Eye (tissue), 1 donor: Measurements from ENCODE around the gene GPX5.
"Not testable (repeated sequence)": the region's sequence is repeated elsewhere in the genome, so short reads cannot be mapped to it uniquely, and the experiment has no call there.

ENCODE experiments used
- DNase-seq: peaks from one replicate; pipeline ENCODE4 v3.0.0-alpha.2; 2015

Gene GPX5

GRCh38 chr6:28525496-28526039, at the start of gene GPX5:
Gene GPX5, plus strand, starts transcription at chr6:28525881. Its CDS starts 133 bp downstream, at chr6:28526014.
- DNase-seq: no peak

- DNase-seq: no peak
Observed at GRCh38 chr6:28478518-28478917, 47.2 kb upstream of the GPX5 start.

- no peak for DNase-seq
Observed at GRCh38 chr6:28480253-28480932, 45.3 kb upstream of the GPX5 start.

GRCh38 chr6:28485482-28485881, 40.2 kb upstream of the GPX5 start:
- DNase-seq: no peak

GRCh38 chr6:28486533-28486932, 39.1 kb upstream of the GPX5 start:
- no peak for DNase-seq

- no peak for DNase-seq
Observed at GRCh38 chr6:28486988-28487742, 38.5 kb upstream of the GPX5 start.

GRCh38 chr6:28488916-28489365, 36.7 kb upstream of the GPX5 start:
- peak; percentile 87 for DNase-seq

- peak; percentile 77 for DNase-seq
Observed at GRCh38 chr6:28489366-28490204, 36.1 kb upstream of the GPX5 start.

GRCh38 chr6:28490205-28490890, 35.3 kb upstream of the GPX5 start:
- DNase-seq: no peak

- DNase-seq: peak; percentile 21
Observed at GRCh38 chr6:28491984-28492317, 33.7 kb upstream of the GPX5 start.

- peak; percentile 28 for DNase-seq
Observed at GRCh38 chr6:28496099-28496779, 29.4 kb upstream of the GPX5 start.

GRCh38 chr6:28497306-28497705, 28.4 kb upstream of the GPX5 start:
- DNase-seq: no peak

- no peak for DNase-seq
Observed at GRCh38 chr6:28497893-28498292, 27.8 kb upstream of the GPX5 start.

- no peak for DNase-seq
Observed at GRCh38 chr6:28501259-28501658, 24.4 kb upstream of the GPX5 start.

GRCh38 chr6:28502136-28502535, 23.5 kb upstream of the GPX5 start:
- DNase-seq: not testable (repeated sequence)

- DNase-seq: not testable (repeated sequence)
Observed at GRCh38 chr6:28502709-28503305, 22.9 kb upstream of the GPX5 start.

GRCh38 chr6:28505733-28506132, 19.9 kb upstream of the GPX5 start:
- DNase-seq: no peak

- no peak for DNase-seq
Observed at GRCh38 chr6:28506807-28507475, 18.7 kb upstream of the GPX5 start.

GRCh38 chr6:28511628-28512300, 13.9 kb upstream of the GPX5 start:
- DNase-seq: no peak

GRCh38 chr6:28512387-28512786, 13.3 kb upstream of the GPX5 start:
- not testable (repeated sequence) for DNase-seq
